Activated T-cell treated with anti-CD3 and anti-CD28 coated beads, Interleukin-2, amount 50 U/mL, for 72 hours (primary cell): Measurements from ENCODE around the gene ZNF600. TPM values are rescaled to one million over a fixed set of nuclear protein-coding genes. Genes with fewer than 3 reads are reported as not detected.

Experiments used
- total RNA-seq, 2 donors: library from RNA; stranded (reverse); gene quantifications; one replicate each; pipeline ENCODE4 v1.2.3, GENCODE V29; 2022

Gene ZNF600
- total RNA-seq, 2 donors from 2014 or later, result 14.1 to 20.9 TPM

Other genes starting within 250 kb of the ZNF600 start
- gene ZNF701, start 216.5 kb downstream of the ZNF600 start, total RNA-seq, result 10 to 100 TPM; 25.7 to 26.0 TPM
- 10 to 100 TPM; 47.4 to 52.8 TPM for gene ZNF83, start 148.4 kb downstream of the ZNF600 start, total RNA-seq
- gene ZNF611, start 51.7 kb downstream of the ZNF600 start, total RNA-seq, result 10 to 100 TPM; 21.3 to 24.7 TPM
- gene ZNF28, start 34.8 kb upstream of the ZNF600 start, total RNA-seq, result 10 to 100 TPM; 13.3 to 17.8 TPM
- gene ZNF468, start 70.8 kb upstream of the ZNF600 start, total RNA-seq, result 10 to 100 TPM; 11.3 to 16.2 TPM
- gene ZNF320, start 110.8 kb upstream of the ZNF600 start, total RNA-seq, result 10 to 100 TPM in 1 of 2 donors, 1 to 10 TPM in 1; 9.9 to 13.0 TPM
- 1 to 10 TPM; 5.9 to 8.0 TPM for gene ZNF888, start 136.6 kb upstream of the ZNF600 start, total RNA-seq
- 10 to 100 TPM; 12.0 to 16.2 TPM for gene ZNF816, start 176.1 kb upstream of the ZNF600 start, total RNA-seq
- gene ERVV-1, start 227.1 kb upstream of the ZNF600 start, total RNA-seq, result not detected